Measurements from ENCODE around the gene MGAT4B.
"Not testable (repeated sequence)": the region's sequence is repeated elsewhere in the genome, so short reads cannot be mapped to it uniquely, and the experiment has no call there.

MGAT4B gene

DNA sequence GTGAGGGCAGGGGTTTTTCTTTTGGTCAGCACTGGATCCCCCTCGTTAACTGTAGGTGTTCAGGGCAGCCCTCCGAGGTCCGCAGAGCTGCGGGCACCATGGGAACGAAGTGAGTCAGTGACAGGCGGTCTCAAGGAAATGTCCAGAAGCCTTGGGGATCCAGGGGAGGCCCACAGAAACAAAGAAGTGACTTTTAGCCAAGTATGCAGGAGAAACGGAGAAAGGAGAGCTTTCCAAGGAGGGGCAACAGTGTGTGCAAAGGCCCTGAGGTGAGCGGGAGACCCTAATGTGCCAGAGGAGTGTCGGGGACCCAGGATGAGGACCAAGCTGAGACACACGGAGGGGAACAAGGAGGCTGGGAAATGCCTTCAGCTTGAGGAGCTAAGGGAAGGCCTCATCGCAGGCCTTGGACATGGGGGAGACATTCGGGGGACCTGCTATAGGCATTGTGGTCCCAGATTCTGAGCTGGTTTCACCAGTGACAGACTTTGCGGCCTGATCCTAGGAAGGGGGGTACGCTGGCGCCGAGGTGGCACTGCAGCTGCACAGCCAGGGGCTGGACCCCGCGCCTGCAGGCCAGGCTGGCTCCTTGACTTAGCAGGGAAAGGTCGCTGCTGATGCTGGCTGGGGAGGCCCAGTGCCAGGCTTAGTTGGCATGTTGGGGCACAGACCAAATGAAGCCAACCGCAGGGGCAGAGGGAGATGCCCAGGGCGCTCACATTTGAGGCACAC lies 9.6 kb downstream of the MGAT4B start:
- in situ Hi-C loops (cut with MboI; ENCODE audit: low sequenced_read_pairs): no loop called here

DNA sequence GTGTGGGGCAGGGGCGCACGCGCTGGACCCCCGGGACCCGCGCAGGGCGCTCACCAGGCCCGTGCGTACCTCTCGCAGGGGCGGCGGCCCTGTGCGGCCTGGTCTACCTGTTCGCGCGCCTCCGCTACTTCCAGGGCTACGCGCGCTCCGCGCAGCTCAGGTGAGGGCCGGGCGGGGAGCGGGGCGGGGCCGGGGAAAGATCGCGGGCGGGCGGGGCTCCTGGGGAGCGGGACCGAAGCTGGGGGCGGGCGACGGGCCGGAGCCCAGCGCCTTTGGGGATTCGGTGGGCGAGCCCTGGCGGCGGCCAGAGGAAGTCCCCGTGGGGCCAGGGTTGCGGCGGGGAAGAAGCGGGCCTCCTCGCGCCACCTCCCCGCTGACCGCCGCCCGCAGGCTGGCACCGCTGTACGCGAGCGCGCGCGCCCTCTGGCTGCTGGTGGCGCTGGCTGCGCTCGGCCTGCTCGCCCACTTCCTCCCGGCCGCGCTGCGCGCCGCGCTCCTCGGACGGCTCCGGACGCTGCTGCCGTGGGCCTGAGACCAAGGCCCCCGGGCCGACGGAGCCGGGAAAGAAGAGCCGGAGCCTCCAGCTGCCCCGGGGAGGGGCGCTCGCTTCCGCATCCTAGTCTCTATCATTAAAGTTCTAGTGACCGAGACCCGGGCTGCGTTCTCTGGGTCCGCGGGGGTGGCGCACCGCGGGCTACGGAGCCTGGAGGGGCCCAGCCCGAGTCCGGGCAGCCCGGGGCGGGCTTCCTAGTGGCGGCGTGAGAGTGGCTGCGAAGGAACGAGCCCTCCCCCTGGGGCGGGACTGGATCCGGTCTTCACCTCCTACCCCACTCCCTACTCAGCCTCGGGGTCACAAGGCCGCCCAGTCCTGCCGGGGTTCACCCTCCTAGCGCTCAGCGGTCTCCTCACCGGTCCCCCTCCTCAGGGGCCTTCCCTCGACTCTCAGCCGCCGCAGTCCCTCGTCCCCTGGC lies 10.5 kb downstream of the MGAT4B start:
- in situ Hi-C loops (cut with MboI; ENCODE audit: low sequenced_read_pairs): no loop called here

GRCh38 chr5:179795049-179795862 lies 11.4 kb downstream of the MGAT4B start:
- in situ Hi-C loops (cut with MboI; ENCODE audit: low sequenced_read_pairs): no loop called here

GRCh38 chr5:179794575-179794974 lies 12.1 kb downstream of the MGAT4B start:
- in situ Hi-C loops (cut with MboI; ENCODE audit: low sequenced_read_pairs): no loop called here

DNA sequence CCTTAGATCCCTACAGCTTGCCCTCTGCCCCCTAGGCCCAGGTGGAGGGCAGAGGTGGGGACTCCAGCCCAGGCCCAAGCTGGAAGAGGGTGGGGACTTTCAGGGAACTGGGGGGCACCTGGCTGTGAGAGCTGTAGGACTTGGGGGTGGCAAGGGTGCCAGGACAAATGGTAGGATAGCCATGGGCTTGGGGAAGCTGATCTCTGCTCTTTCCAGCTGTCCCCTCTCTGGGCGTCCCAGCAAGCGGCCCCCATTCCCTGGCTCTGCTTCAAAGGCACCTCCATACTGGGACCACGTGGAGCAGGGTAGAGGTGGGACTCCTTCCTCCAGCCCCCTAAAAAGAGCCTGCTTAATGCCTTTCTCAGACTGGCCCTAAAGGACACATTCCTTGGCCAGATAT lies 12.5 kb downstream of the MGAT4B start:
- in situ Hi-C loops (cut with MboI; ENCODE audit: low sequenced_read_pairs): no loop called here

DNA sequence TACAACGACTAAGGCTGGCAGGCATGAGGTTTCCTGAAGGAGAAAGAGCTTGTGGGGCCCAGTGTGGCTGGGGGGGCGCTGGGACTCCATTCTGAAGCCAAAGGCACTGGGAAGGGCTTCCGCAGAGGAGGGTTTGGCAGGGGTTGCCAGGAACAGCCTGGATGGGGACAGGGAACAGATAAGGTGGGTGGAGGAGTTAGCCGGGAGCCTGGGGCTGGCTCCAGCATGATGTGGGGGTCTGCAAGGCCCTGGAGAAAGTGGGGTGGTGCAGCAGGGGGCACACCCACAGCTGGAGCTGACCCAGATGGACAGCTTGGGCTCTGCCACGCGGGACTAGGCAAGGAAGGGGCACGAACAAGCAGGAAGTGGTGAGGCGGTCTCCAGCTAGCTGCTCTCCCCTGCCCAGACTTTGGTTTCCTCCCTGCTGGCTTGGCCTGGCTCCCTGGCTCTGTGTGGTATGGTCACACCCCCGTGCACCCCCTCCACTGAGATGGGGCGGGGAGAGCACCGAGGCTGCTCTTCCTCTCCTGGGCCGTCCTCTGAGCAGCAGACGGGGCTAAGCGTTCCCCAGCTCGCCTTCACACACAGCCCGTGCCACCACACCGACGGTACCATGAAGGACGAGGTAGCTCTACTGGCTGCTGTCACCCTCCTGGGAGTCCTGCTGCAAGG lies 13.1 kb downstream of the MGAT4B start, which contains the start of gene LTC4S:
LTC4S (plus strand) TSS at position 519 of the 672 bp plus-strand sequence; CDS start at position 614, 95 bp downstream.
- in situ Hi-C loops (cut with MboI; ENCODE audit: low sequenced_read_pairs): no loop called here

GRCh38 chr5:179792612-179793467 lies 13.8 kb downstream of the MGAT4B start:
- in situ Hi-C loops (cut with MboI; ENCODE audit: low sequenced_read_pairs): no loop called here

DNA sequence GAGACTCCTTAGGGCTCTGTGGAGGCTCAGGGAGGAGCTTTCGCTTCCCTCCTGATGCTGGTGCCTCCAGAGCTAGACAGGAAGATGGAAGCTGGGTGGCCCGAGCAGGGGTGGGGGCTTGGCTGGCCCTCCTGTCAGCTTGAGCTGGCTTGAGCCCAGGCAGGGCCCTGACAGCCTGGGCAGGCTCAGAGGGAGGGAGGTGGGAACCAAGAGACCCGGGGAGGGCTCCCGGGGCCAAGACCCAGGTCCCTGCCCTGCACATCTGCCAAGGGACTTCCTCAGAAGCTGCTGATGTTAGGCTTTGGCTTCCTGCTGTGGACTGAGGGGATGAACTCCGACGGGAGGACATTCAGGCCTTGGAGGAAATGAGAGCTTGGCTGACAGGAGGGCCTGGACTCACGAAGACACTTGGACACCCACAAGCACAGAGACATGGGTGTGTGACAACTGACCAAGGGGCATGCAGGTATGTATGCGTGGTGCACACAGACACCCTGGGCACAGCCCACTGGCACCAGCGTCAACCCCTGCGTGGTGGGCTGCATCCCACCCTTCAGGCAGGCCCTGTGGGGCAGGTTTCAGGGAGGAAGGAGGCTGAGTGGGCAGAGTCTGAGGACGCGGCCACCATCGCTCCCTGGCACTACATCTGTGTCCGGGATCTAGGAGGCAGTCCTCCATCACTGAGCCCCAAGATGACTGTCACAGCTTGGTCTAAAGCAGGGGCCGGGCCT lies 14.6 kb downstream of the MGAT4B start:
- in situ Hi-C loops (cut with MboI; ENCODE audit: low sequenced_read_pairs): no loop called here

- in situ Hi-C loops (cut with MboI; ENCODE audit: low sequenced_read_pairs): not testable (repeated sequence)
These were observed 17.4 kb downstream of the MGAT4B start for GRCh38 chr5:179789278-179789677.

GRCh38 chr5:179788193-179788854 lies 18.3 kb downstream of the MGAT4B start:
- in situ Hi-C loops (cut with MboI; ENCODE audit: low sequenced_read_pairs): no loop called here

GRCh38 chr5:179786861-179787260 lies 19.8 kb downstream of the MGAT4B start:
- in situ Hi-C loops (cut with MboI; ENCODE audit: low sequenced_read_pairs): no loop called here

- in situ Hi-C loops (cut with MboI; ENCODE audit: low sequenced_read_pairs): no loop called here
These were observed 23.5 kb downstream of the MGAT4B start for GRCh38 chr5:179783128-179783527.

GRCh38 chr5:179781846-179782245 lies 24.8 kb downstream of the MGAT4B start:
- in situ Hi-C loops (cut with MboI; ENCODE audit: low sequenced_read_pairs): no loop called here

GRCh38 chr5:179780362-179780761 lies 26.3 kb downstream of the MGAT4B start:
- in situ Hi-C loops (cut with MboI; ENCODE audit: low sequenced_read_pairs): no loop called here

DNA sequence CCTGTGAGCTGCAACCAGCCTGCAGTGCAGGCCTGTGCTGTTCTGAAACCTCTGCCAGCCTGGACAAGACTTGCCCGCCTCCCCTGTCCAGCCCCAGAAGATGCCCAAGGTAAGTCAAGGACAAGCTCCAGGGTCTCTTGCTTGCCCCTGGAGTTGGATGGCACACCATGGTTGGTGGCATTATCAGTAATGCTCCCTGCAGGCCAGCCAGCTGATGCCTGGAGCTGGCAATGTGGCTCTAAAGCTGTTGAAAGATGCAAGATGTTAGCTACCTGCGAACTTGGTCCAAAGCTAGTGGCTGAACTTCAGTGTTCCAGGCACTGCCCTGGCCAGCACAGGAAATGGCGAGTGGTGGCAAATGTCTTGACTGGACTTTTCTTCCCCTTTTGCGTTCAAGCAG lies 26.8 kb downstream of the MGAT4B start:
- in situ Hi-C loops (cut with MboI; ENCODE audit: low sequenced_read_pairs): no loop called here

DNA sequence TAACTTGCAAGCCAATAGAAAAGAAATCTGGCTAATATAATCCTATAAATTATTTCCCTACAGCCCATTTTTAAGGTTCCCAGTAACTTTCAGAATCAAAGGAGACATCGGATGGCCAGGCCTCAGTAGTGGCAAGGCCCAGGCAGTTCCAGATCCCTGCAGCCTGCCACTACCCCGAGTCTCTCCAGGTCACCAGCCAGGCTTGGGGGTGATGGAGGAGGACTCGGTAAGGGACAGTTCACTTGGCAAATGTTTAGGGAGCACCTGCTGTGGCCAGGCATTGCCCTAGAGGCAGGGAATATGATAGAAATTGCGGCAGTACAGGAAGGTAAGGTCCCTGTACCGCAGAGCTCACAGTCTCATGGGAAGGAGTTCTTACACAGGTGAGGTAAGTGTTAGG lies 28.1 kb downstream of the MGAT4B start:
- in situ Hi-C loops (cut with MboI; ENCODE audit: low sequenced_read_pairs): no loop called here

GRCh38 chr5:179777909-179778308 lies 28.8 kb downstream of the MGAT4B start:
- in situ Hi-C loops (cut with MboI; ENCODE audit: low sequenced_read_pairs): no loop called here

DNA sequence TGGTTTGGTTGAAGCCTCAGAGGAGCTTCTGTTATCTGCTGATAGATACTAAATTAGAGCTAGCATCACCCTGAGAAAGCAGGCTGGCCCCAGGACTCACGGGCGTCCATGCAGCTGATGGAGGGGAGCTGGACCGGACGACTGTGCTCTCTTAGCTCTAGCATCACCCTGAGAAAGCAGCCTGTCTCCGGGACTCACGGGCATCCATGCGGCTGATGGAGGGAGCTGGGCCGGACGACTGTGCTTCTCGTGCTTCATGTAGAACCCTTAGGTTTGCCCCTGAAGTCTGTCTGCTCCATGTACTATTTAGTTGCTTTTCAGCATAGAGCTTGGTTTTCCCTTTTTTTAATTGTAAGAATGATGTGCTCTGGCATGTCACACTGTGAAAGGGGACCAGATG lies 29.2 kb downstream of the MGAT4B start:
- in situ Hi-C loops (cut with MboI; ENCODE audit: low sequenced_read_pairs): no loop called here

Measured in HL-60/S4 (cell line).